Tibial nerve (tissue), 4 donors: ENCODE measurements around the gene METTL16. TPM values are rescaled to one million over a fixed set of nuclear protein-coding genes. Genes with fewer than 3 reads are reported as not detected.
A peak's percentile ranks its signal among the peaks of the same experiment; 100 is the strongest.

Experiments
- DNase-seq, 2 donors: peaks; one replicate each; pipeline ENCODE4 v3.0.0-alpha.2; 2019; ENCODE audit warnings: low spot score in 2 of 2
- H3K27ac ChIP-seq, 4 donors: fragments of 200-600 bp; sonication (generic) in 3 of 4; one replicate each; pipeline ENCODE4 v1.5.1; 2017 to 2019; ENCODE audit warnings: mild to moderate bottlenecking in 1 of 4
- H3K27me3 ChIP-seq, 2 donors: fragments of 200-600 bp; sonication (generic) in 1 of 2; one replicate each; pipeline versions ENCODE4 v1.5.1 to v1.6.0; 2017 to 2019
- H3K36me3 ChIP-seq, 3 donors: fragments of 200-600 bp; sonication (generic); one replicate each; pipeline ENCODE4 v1.5.1; 2018 to 2019
- H3K4me1 ChIP-seq, 4 donors: fragments of 200-600 bp; sonication (generic) in 3 of 4; one replicate each; pipeline ENCODE4 v1.5.1; 2017 to 2019
- H3K4me3 ChIP-seq, 4 donors: fragments of 200-600 bp; sonication (generic) in 3 of 4; one replicate each; pipeline ENCODE4 v1.5.1; 2017 to 2019; ENCODE audit warnings: mild to moderate bottlenecking in 1 of 4, moderate library complexity in 1 of 4
- H3K9me3 ChIP-seq, 4 donors: fragments of 200-600 bp; sonication (generic) in 3 of 4; one replicate each; pipeline ENCODE4 v1.5.1; 2017 to 2019
- EP300 ChIP-seq, 2 donors: sonication (generic); formaldehyde crosslinking; IDR thresholded peaks; one replicate each; pipeline ENCODE4 v1.6.1; 2017; ENCODE audit warnings: antibody characterized with exemption in 2 of 2, mild to moderate bottlenecking in 1 of 2
- POLR2A ChIP-seq, 2 donors: fragments of 450-650 bp; IDR thresholded peaks; one replicate each; pipeline ENCODE4 v1.6.1; 2017; ENCODE audit warnings: antibody characterized with exemption in 2 of 2, mild to moderate bottlenecking in 2 of 2, moderate library complexity in 2 of 2
- WGBS, 2 donors: methylation state at CpG; one replicate each; pipeline ENCODE4 v1.1.5; 2018; 5-methylcytosine and 5-hydroxymethylcytosine counted together
- total RNA-seq, 4 donors: library from RNA; depleted of rRNA; stranded (reverse); fragments of >200 nt; gene quantifications; one replicate each; pipeline ENCODE4 v1.1.0, GENCODE V29; 2016
- TF ChIP-seq, protein P1 (sequence below), 5 experiments: fragments of 200-600 bp in 3 of 5; fragments of 450-650 bp in 2 of 5; sonication (generic) in 3 of 5; IDR thresholded peaks; one replicate each; pipeline ENCODE4 v1.5.1; 2016 to 2019; ENCODE audit warnings: antibody characterized with exemption in 5 of 5, mild to moderate bottlenecking in 3 of 5, moderate library complexity in 2 of 5

Gene METTL16
- total RNA-seq, 4 donors from 2014 or later = 26.5 to 38.1 (median 33.9) TPM

GRCh38 chr17:2418572-2418971, 93.1 kb downstream of the METTL16 start:
- H3K36me3 ChIP-seq = peaks cover 0 to 49% (median 0%) of the 10 kb centered on the region in 3 donors
- no peak overlapping the region for H3K4me3 ChIP-seq
- DNase-seq = no peak
- H3K9me3 ChIP-seq = no peaks in the 10 kb centered on the region
- H3K27me3 ChIP-seq = no peaks in the 10 kb centered on the region
- 63 to 72% methylated on average over 7 of the region's 7 CpGs for WGBS, 2 donors
- no peak for TF ChIP-seq POLR2A (IDR thresholded peaks at IDR 0.05)
- TF ChIP-seq, protein P1, sequence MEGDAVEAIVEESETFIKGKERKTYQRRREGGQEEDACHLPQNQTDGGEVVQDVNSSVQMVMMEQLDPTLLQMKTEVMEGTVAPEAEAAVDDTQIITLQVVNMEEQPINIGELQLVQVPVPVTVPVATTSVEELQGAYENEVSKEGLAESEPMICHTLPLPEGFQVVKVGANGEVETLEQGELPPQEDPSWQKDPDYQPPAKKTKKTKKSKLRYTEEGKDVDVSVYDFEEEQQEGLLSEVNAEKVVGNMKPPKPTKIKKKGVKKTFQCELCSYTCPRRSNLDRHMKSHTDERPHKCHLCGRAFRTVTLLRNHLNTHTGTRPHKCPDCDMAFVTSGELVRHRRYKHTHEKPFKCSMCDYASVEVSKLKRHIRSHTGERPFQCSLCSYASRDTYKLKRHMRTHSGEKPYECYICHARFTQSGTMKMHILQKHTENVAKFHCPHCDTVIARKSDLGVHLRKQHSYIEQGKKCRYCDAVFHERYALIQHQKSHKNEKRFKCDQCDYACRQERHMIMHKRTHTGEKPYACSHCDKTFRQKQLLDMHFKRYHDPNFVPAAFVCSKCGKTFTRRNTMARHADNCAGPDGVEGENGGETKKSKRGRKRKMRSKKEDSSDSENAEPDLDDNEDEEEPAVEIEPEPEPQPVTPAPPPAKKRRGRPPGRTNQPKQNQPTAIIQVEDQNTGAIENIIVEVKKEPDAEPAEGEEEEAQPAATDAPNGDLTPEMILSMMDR (IDR thresholded peaks at IDR 0.05) = no peak
- TF ChIP-seq EP300 (IDR thresholded peaks at IDR 0.05) = no peak
- peaks cover 0 to 30% (median 12%) of the 10 kb centered on the region in 4 donors for H3K4me1 ChIP-seq
- H3K27ac ChIP-seq = peak overlapping the region in 1 of 4 donors; percentile 8

- peak overlapping the region; percentile 28 to 76 (median 70) for H3K27ac ChIP-seq
- no peaks in the 10 kb centered on the region for H3K9me3 ChIP-seq
- peak; percentile 96 to 98 for DNase-seq
- no peaks in the 10 kb centered on the region for H3K27me3 ChIP-seq
- peaks cover 0 to 39% (median 12%) of the 10 kb centered on the region in 4 donors for H3K4me1 ChIP-seq
- peaks cover 0 to 49% (median 0%) of the 10 kb centered on the region in 3 donors for H3K36me3 ChIP-seq
- peak; percentile 46 to 71 for TF ChIP-seq EP300 (IDR thresholded peaks at IDR 0.05)
- TF ChIP-seq, protein P1 (IDR thresholded peaks at IDR 0.05) = peak; percentile 95 to 98 (median 96)
- no peak for TF ChIP-seq POLR2A (IDR thresholded peaks at IDR 0.05)
- 15 to 18% methylated on average over 19 of the region's 19 CpGs for WGBS, 2 donors
- H3K4me3 ChIP-seq = no peak overlapping the region
These were observed 95.5 kb downstream of the METTL16 start for GRCh38 chr17:2416010-2416734.

DNA sequence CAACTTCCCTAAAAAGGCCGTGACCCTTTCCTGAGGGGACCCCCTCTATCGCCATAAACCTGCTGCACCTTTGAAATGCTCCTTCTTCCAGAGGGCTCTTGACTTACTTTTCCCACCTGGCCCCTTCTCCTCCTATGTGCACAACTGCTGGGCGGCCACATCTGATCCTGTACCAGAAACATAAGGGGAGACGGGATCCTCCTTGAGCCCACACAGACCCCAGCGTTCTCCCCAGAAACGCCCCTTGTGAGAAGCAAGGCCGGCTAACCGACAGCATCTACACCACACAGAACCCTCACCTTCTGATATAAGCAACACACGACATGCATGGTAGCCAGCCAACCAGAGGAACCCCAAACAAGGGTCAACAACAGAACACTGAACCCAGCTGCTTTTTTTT, 96.6 kb downstream of the METTL16 start:
- Histone ChIP-seq H3K9me3 (no peaks in the 10 kb centered on the region), H3K4me1 (peaks cover 0 to 36% (median 12%) of the 10 kb centered on the region in 4 donors), H3K27ac (peak overlapping the region in 1 of 4 donors; percentile 74), H3K36me3 (peaks cover 0 to 53% (median 0%) of the 10 kb centered on the region in 3 donors), H3K27me3 (no peaks in the 10 kb centered on the region), H3K4me3 (no peak overlapping the region)
- TF ChIP-seq POLR2A (IDR thresholded peaks at IDR 0.05) = no peak
- WGBS, 2 donors = 86 to 87% methylated on average over 9 of the region's 9 CpGs
- DNase-seq = no peak

DNA sequence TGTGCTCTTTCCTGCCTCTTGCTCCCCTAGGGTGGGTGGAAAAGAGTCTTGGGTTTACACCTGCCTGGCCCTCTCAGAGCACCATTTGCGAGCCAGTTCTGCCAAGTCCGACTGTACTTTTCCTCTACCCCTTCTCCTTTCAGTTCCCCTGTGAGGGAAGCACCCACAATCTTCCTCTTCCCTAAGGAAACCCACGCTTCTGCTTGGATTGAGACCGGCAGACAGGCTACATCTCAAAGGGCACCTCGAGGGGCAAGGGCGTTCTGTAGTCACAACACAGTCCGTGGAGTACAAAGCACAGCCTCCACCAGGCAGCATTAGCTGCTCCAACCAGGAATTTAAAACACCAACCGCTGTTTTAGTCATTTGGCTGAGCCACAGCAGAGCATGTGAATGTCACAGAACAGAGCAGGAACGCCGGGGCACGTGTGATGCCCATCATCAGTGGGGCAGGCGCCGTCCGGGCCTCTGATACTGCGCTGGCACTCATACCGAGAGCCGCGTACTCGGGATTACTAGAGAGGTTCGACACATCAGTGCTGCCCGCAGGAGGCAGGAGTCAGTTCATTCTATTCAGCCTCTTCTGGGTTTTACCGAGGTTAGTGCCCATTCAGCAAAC, 97.1 kb downstream of the METTL16 start:
- Histone ChIP-seq H3K9me3 (no peaks in the 10 kb centered on the region), H3K27ac (no peak overlapping the region), H3K4me3 (no peak overlapping the region), H3K36me3 (peaks cover 0 to 47% (median 0%) of the 10 kb centered on the region in 3 donors), H3K4me1 (peaks cover 0 to 31% (median 11%) of the 10 kb centered on the region in 4 donors), H3K27me3 (no peaks in the 10 kb centered on the region)
- no peak for DNase-seq
- TF ChIP-seq POLR2A (IDR thresholded peaks at IDR 0.05) (no peak), EP300 (IDR thresholded peaks at IDR 0.05) (no peak)
- TF ChIP-seq, protein P1 (IDR thresholded peaks at IDR 0.05) = no peak
- WGBS, 2 donors = 89% methylated on average over 21 to 22 of the region's 22 CpGs

GRCh38 chr17:2412561-2413021, 99.1 kb downstream of the METTL16 start:
- H3K36me3 ChIP-seq = peaks cover 0 to 35% (median 0%) of the 10 kb centered on the region in 3 donors
- no peaks in the 10 kb centered on the region for H3K27me3 ChIP-seq
- no peak for TF ChIP-seq POLR2A (IDR thresholded peaks at IDR 0.05)
- TF ChIP-seq, protein P1 (IDR thresholded peaks at IDR 0.05) = no peak
- no peak for TF ChIP-seq EP300 (IDR thresholded peaks at IDR 0.05)
- 27 to 41% methylated on average over 2 of the region's 2 CpGs for WGBS, 2 donors
- H3K4me3 ChIP-seq = no peak overlapping the region
- peaks cover 0 to 27% (median 10%) of the 10 kb centered on the region in 4 donors for H3K4me1 ChIP-seq
- no peak for DNase-seq
- peak overlapping the region in 3 of 4 donors; percentile 26 to 71 (median 34) for H3K27ac ChIP-seq
- H3K9me3 ChIP-seq = no peaks in the 10 kb centered on the region
